HG03432 (cell line): ENCODE data around the gene TAS2R30.
A peak's percentile ranks its signal among the peaks of the same experiment; 100 is the strongest.
"Not testable (repeated sequence)": the region's sequence is repeated elsewhere in the genome, so short reads cannot be mapped to it uniquely, and the experiment has no call there.

ENCODE experiments used
- ATAC-seq: cut with Tn5 transposase; IDR thresholded peaks from one replicate; pipeline ENCODE4 v1.9.1; 2021; ENCODE audit warnings: mild to moderate bottlenecking, moderate library complexity; ENCODE audit not compliant: unreplicated experiment

The TAS2R30 gene

DNA sequence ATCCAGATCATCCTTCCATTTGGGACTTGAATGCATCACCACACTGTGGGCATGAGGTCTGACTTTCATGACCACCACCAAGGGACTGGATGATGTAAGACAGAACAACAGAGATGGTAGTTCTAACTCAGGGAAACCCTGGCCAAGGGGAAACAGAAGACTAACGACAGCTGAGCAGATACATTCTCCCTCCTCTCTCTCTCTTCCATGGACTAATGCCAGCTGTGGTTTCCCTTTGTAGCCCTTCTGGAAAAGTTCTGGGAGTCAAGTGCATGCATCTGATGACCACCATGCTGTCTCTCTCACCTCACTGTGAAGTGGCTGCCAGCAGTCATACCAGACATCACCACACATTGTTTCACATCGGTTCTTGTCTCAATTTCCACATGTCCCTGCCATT lies 3.4 kb downstream of the TAS2R30 start:
- ATAC-seq, result no peak

DNA sequence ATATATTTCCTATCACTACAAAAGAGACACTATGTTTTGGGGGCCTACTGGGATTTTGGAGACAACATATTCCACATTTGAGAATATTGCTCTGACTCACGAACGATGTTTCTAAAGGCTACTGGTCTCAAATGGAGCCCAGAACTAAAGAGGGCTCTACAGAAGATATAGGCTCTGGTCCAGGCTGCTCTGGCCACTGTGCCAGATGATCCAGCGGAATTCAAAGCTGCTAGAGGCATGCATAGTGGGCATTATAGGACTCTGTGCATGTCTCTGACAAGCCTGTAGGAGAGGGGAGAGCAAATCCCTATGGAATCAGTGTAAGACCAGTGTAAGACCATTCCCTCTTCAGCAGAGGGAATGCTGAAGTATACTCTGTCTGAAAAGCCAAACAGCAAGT lies 4.1 kb downstream of the TAS2R30 start:
- no peak for ATAC-seq

GRCh38 chr12:11114130-11114529 lies 20.3 kb downstream of the TAS2R30 start:
- not testable (repeated sequence) for ATAC-seq

DNA sequence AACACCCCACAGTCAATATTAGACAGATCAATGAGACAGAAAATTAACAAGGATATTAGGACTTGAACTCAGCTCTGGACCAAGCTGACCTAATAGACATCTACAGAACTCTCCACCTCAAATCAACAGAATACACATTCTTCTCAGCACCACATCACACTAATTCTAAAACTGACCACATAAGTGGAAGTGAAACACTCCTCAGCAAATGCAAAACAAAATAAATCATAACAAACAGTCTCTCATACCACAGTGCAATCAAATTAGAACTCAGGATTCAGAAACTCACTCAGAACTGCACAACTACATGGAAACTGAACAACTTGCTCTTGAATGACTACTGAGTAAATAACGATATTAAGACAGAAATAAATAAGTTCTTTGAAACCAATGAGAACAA lies 23.2 kb downstream of the TAS2R30 start:
- not testable (repeated sequence) for ATAC-seq

DNA sequence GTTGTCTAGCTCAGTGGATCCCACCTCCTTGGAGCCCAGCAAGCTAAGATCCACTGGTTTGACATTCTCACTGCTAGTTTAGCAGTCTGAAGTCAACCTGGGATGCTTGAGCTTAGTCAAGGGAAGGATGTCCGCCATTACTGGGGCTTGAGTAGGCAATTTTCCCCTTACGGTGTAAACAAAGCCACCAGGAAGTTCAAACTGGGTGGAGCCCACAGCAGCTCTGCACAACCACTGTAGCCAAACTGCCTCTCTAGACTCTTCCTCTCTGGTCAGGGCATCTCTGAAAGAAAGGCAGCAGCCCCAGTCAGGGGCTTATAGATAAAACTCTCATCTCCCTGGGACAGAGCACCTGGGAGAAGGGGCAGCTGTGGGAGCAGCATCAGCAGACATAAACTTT lies 25.6 kb downstream of the TAS2R30 start:
- ATAC-seq, result no peak

- no peak for ATAC-seq
Measured at GRCh38 chr12:11107719-11108118, 26.7 kb downstream of the TAS2R30 start.

DNA sequence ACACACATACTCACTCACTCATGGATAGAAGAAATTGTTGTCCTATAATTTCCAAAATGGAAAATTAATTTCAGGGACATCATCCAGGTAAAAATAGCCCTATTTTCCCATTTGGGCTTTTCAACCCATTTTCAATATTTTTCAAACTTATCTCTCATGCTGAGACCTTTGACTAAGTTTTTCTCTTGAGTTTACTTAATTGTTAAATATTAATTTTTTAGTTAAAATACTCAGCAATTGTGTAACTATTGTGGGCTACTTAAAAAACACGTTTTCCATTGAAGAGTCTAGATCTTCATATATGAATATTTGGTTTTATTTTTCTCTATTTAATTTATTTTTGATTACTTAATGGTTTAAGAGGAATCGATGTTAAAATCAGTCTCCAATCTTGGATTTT lies 28.2 kb downstream of the TAS2R30 start:
- ATAC-seq, result no peak

DNA sequence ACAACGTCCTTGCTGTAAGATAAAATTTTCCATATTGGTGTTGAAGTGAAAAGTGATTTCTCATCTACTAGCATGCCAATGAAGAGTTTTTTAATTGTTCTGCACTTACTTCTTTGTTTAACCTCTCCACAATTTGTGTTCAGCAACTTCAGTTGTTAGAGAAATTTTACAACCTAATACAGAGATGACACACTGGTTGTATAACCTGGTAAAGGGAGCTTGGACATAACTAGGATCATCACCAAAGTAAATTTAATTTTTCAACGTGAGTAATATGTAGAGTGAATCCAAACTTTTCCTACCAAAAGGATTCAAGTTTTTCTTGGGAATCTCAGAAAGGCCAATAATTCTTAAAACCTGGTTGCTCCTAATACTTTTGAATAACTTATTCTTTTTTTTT lies 28.9 kb downstream of the TAS2R30 start:
- no peak for ATAC-seq

DNA sequence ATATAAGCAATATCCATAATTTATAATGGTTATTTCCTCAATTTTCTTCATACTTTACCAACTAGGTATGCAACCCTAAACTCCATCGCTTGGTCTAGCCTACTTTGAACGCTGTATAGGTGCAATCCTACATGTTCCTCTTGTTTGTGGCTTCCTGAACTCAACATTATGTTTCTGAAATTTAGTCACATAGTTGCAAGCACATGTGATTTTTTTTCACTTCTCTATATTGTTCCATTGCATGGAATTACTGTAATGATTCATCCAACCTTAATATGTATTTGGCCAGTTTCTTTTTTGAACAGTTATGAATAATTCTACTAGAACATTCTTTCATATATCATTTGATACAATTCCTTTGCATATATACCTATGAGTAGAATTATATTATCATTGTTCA lies 39.5 kb downstream of the TAS2R30 start:
- peak; percentile 65 for ATAC-seq

- no peak for ATAC-seq
Measured at GRCh38 chr12:11092128-11092527, 42.3 kb downstream of the TAS2R30 start, which contains the start of gene TAS2R43. TAS2R43 (minus strand) TSS chr12:11092313; CDS start chr12:11092229, 84 bp downstream.

DNA sequence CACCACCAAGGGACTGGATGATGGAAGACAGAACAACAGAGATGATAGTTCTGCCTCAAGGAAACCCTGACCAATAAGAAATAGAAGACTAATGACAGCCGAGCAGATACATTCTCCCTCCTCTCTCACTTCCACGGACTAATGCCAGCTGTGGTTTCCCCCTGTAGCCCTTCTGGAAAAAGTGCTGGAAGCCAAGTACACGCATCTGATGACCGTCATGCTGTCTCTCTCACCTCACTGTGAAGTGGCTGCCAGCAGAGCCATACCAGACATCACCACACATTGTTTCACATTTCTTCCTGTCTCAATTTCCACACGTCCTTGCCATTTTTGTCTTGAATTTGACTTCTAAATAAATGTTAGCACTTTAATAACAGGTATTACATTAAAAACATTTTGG lies 45.2 kb downstream of the TAS2R30 start:
- no peak for ATAC-seq

- ATAC-seq, result peak; percentile 93
Measured at GRCh38 chr12:11085419-11085818, 49.0 kb downstream of the TAS2R30 start.
